ENCODE measurements around the gene NYNRIN.

DNA sequence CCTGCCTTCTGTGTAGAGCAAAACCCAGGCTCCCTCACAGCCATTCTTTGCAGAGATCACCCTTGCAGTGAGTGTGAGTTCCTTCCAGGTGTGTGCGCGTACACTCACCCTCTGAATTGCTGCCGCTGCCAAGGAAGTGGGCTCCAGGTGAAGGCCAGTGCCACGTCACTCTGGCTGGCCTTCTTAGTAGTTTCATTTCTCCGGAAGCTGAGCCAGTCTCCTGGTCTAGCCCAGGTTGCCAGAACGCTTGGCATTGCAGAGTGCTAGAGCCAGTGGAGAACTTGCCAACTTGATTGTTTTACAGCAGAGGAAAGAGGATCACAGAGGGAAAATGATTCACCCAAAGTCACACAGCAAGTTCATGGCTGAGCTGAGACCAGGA, 19.7 kb downstream of the NYNRIN start:
- TF ChIP-seq, protein P1, sequence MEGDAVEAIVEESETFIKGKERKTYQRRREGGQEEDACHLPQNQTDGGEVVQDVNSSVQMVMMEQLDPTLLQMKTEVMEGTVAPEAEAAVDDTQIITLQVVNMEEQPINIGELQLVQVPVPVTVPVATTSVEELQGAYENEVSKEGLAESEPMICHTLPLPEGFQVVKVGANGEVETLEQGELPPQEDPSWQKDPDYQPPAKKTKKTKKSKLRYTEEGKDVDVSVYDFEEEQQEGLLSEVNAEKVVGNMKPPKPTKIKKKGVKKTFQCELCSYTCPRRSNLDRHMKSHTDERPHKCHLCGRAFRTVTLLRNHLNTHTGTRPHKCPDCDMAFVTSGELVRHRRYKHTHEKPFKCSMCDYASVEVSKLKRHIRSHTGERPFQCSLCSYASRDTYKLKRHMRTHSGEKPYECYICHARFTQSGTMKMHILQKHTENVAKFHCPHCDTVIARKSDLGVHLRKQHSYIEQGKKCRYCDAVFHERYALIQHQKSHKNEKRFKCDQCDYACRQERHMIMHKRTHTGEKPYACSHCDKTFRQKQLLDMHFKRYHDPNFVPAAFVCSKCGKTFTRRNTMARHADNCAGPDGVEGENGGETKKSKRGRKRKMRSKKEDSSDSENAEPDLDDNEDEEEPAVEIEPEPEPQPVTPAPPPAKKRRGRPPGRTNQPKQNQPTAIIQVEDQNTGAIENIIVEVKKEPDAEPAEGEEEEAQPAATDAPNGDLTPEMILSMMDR (IDR thresholded peaks at IDR 0.05) = no peak
- TF ChIP-seq ZFX (IDR thresholded peaks at IDR 0.05; ENCODE audit: borderline replicate concordance) = no peak
